GM12878 (cell line): Measurements from ENCODE around the gene MIOS. TPM values are rescaled to one million over a fixed set of nuclear protein-coding genes. Genes with fewer than 3 reads are reported as not detected.

ENCODE experiments used
- ATAC-seq: fragments of 200-7000 bp; cut with Tn5 transposase; 3 replicates; pipeline ENCODE4 v1.9.1; 2020; ENCODE audit warnings: mild to moderate bottlenecking, moderate library complexity
- BruUV-seq: library from RNA; stranded (reverse); fragments of 400-500 nt; replicated peaks from 2 replicates; lab custom pipeline; 2021; lab: Mats Ljungman, UMichigan
- CTCF ChIA-PET: fragments of 300-600 bp; sonication (Branson Sonifier 250); formaldehyde crosslinking; extraction: SDS; loops from one replicate; lab custom pipeline; 2021; ENCODE audit warnings: inconsistent platforms; lab: Yijun Ruan, JAX
- POLR2A ChIA-PET: fragments of 350-600 bp; formaldehyde crosslinking; extraction: SDS; loops from one replicate; lab custom pipeline; 2021; ENCODE audit warnings: inconsistent platforms; lab: Charles Lee
- RAD21 ChIA-PET: fragments of 300-600 bp; sonication (Branson Sonifier 250); formaldehyde crosslinking; loops from one replicate; lab custom pipeline; 2023; ENCODE audit warnings: antibody characterized with exemption; ENCODE audit not compliant: unreplicated experiment; lab: Charles Lee
- SMC1A ChIA-PET: fragments of 300-600 bp; sonication (Branson Sonifier 250); formaldehyde crosslinking; loops from one replicate; lab custom pipeline; 2023; ENCODE audit not compliant: unreplicated experiment, uncharacterized antibody; lab: Charles Lee
- DNase-seq: peaks from one replicate; pipeline ENCODE4 v3.0.0-alpha.2; 2011; ENCODE audit warnings: low read depth, low spot score
- FAIRE-seq: peaks from 3 replicates; lab custom pipeline; 2011; peaks lifted over from hg19 to GRCh38; lab: Jason Lieb, UNC
- H2AFZ ChIP-seq: 2 replicates; pipeline ENCODE4 v1.6.0; 2011; ENCODE audit warnings: low read depth, low read length, control low read depth; ENCODE audit not compliant: control insufficient read depth
- H3K27ac ChIP-seq: 2 replicates; pipeline ENCODE4 v1.5.1; 2011; ENCODE audit warnings: control low read depth; ENCODE audit not compliant: control insufficient read depth, insufficient read depth
- H3K27me3 ChIP-seq, 2 experiments: replicated peaks in 1 of 2; 2 replicates each; pipeline versions ENCODE4 v1.6.0 to v1.6.1; 2011; ENCODE audit warnings: low read length in 1 of 2; ENCODE audit not compliant: control insufficient read depth in 2 of 2, insufficient read depth in 2 of 2
- H3K36me3 ChIP-seq, 2 experiments: 2 replicates each; pipeline ENCODE4 v1.5.1; 2011; ENCODE audit warnings: low read length in 1 of 2; ENCODE audit not compliant: control insufficient read depth in 2 of 2, insufficient read depth in 2 of 2
- H3K4me1 ChIP-seq: 2 replicates; pipeline ENCODE4 v1.6.1; 2011; ENCODE audit warnings: mild to moderate bottlenecking, low read length, moderate library complexity, mixed read lengths; ENCODE audit not compliant: control insufficient read depth, insufficient read depth
- H3K4me2 ChIP-seq: 2 replicates; pipeline ENCODE4 v1.6.0; 2011; ENCODE audit warnings: control low read depth; ENCODE audit not compliant: control insufficient read depth, insufficient read depth
- H3K4me3 ChIP-seq: fragments of 200-600 bp; sonication (generic); 2 replicates; pipeline ENCODE4 v1.5.1; 2016
- H3K79me2 ChIP-seq: 2 replicates; pipeline ENCODE4 v1.6.0; 2011; ENCODE audit warnings: low read length; ENCODE audit not compliant: control insufficient read depth, insufficient read depth
- H3K9ac ChIP-seq: 2 replicates; pipeline ENCODE4 v1.8.0; 2011; ENCODE audit warnings: low read length, control low read depth, mixed read lengths; ENCODE audit not compliant: control insufficient read depth, insufficient read depth
- H3K9me3 ChIP-seq: replicated peaks from 3 replicates; pipeline ENCODE4 v1.5.1; 2011; ENCODE audit warnings: mild to moderate bottlenecking, low read length; ENCODE audit not compliant: control insufficient read depth, insufficient read depth
- H4K20me1 ChIP-seq: 2 replicates; pipeline ENCODE4 v1.6.0; 2011; ENCODE audit not compliant: control insufficient read depth, insufficient read depth
- ASH2L ChIP-seq: fragments of 300-600, 200-600 bp; sonication (generic); IDR thresholded peaks from 2 replicates; pipeline ENCODE4 v1.6.1; 2017; ENCODE audit warnings: low read depth, mild to moderate bottlenecking, borderline replicate concordance
- FOS ChIP-seq: IDR thresholded peaks from 3 replicates; pipeline ENCODE4 v1.6.1; 2011; ENCODE audit warnings: borderline replicate concordance; ENCODE audit not compliant: insufficient read length; ENCODE audit errors: extremely low read depth
- IKZF2 ChIP-seq, 2 experiments: fragments of 450-650 bp; IDR thresholded peaks; 2 replicates each; pipeline ENCODE4 v1.6.1; 2017; ENCODE audit warnings: mild to moderate bottlenecking in 2 of 2, moderate library complexity in 2 of 2
- MXI1 ChIP-seq: fragments of 150-350 bp; IDR thresholded peaks from 2 replicates; pipeline ENCODE4 v1.6.1; 2011; ENCODE audit warnings: low read depth, mild to moderate bottlenecking, inconsistent platforms, low read length, improper control_type of control experiment
- MYC ChIP-seq: IDR thresholded peaks from 2 replicates; pipeline ENCODE4 v1.6.1; 2011; ENCODE audit warnings: mild to moderate bottlenecking, low read length, moderate library complexity, inconsistent platforms; ENCODE audit not compliant: insufficient read depth, insufficient replicate concordance, insufficient read length, severe bottlenecking
- NBN ChIP-seq: fragments of 450-650 bp; IDR thresholded peaks from 2 replicates; pipeline ENCODE4 v1.6.1; 2016
- POLR2A ChIP-seq: IDR thresholded peaks from 2 replicates; pipeline ENCODE4 v1.6.1; 2011; ENCODE audit warnings: low read depth, mild to moderate bottlenecking, low read length
- SMAD1 ChIP-seq: fragments of 450-650 bp; IDR thresholded peaks from 2 replicates; pipeline ENCODE4 v1.6.1; 2018; ENCODE audit warnings: mild to moderate bottlenecking, low read depth; ENCODE audit not compliant: partially characterized antibody
- SUZ12 ChIP-seq: fragments of 200-600 bp; sonication (generic); IDR thresholded peaks from one replicate; pipeline ENCODE4 v1.6.1; 2018; ENCODE audit warnings: antibody characterized with exemption, mild to moderate bottlenecking; ENCODE audit not compliant: unreplicated experiment
- ZBED1 ChIP-seq: IDR thresholded peaks from 2 replicates; pipeline ENCODE4 v1.6.1; 2016; ENCODE audit warnings: borderline replicate concordance
- ZNF274 ChIP-seq: IDR thresholded peaks from one replicate; pipeline ENCODE4 v1.8.0; 2011; ENCODE audit not compliant: insufficient read length, insufficient read depth
- WGBS: methylation state at CpG from one replicate; pipeline ENCODE4 v1.1.6; 2016; ENCODE audit warnings: low lambda C conversion rate; ENCODE audit not compliant: insufficient replicate concordance, insufficient coverage; ENCODE audit errors: missing lambda C conversion rate; 5-methylcytosine and 5-hydroxymethylcytosine counted together
- in situ Hi-C: fragments of 300-500 bp; cut with MboI; formaldehyde crosslinking; loops from 9 replicates; pipeline ENCODE4 v1.14.3; 2018; ENCODE audit warnings: mixed read lengths
- intact Hi-C: fragments of 100-400 bp; cut with micrococcal nuclease; formaldehyde crosslinking; loops from one replicate; pipeline ENCODE4 v1.14.2; 2022; ENCODE audit not compliant: unreplicated experiment
- polyA plus RNA-seq, 11 experiments: library from polyadenylated mRNA; depleted of rRNA in 4 of 11; unstranded in 6 of 11; stranded (reverse) in 5 of 11; fragments of >200 nt; fragmentation: Nextera tagmentation in 4 of 11; fragmentation: Illumina TruSeq in 1 of 11; extraction: Ambion mirVana in 4 of 11; extraction: Trizol in 1 of 11; gene quantifications; 1 replicate in 1 of 11; 2 replicates in 10 of 11; pipeline versions ENCODE4 v1.2.1 to v1.2.3, GENCODE V29; 2011 to 2016; ENCODE audit warnings: inconsistent platforms in 2 of 11, missing spikeins in 2 of 11, low read depth in 1 of 11
- total RNA-seq, 4 experiments: library from RNA; depleted of rRNA in 3 of 4; stranded (reverse); fragments of >200 nt in 3 of 4; fragmentation: Illumina TruSeq in 1 of 4; extraction: Trizol in 1 of 4; gene quantifications; 2 replicates each; pipeline versions ENCODE4 v1.2.1 to v1.2.3, GENCODE V29; 2013 to 2021
- TF ChIP-seq, protein P1 (sequence below): fragments of 450-650 bp; conservative IDR thresholded peaks from 2 replicates; pipeline ENCODE4 v1.6.1; 2017; ENCODE audit warnings: mild to moderate bottlenecking, moderate library complexity
- TF ChIP-seq, protein P2 (sequence below): fragments of 450-650 bp; IDR thresholded peaks from 2 replicates; pipeline ENCODE4 v1.6.1; 2017; ENCODE audit warnings: low read depth, mild to moderate bottlenecking, moderate library complexity

The MIOS gene
- total and polyA plus RNA-seq, 10 of the 15 experiments (the other 5 are each of a cell fraction or from before 2014, with no cell fraction given) = 13.1 to 94.9 (median 54.2) TPM

DNA sequence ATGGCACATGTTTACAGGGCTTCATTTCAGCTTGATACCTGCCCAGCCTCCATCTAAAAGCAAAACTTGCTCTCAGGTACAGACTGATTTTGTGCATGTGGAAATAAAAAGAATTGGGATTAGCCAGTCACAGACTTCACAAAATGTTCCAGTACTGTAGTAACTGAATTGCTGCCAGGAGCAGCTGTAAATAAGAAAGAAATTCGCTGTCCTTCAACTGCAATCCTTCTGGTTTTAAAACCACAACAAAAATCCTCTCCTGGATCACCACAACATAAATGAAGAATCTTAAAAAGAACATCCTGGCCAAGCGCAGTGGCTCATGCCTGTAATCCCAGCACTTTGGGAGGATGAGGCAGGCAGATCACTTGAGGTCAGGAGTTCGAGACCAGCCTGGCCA is 3.9 kb upstream of the MIOS start:
- CTCF ChIA-PET = no interaction called here
- no peak for ATAC-seq
- Histone ChIP-seq H2AFZ (no peak overlapping the region), H3K36me3 (no peaks in the 10 kb centered on the region), H3K9ac (no peak overlapping the region), H3K79me2 (peaks cover 10% of the 10 kb centered on the region), H4K20me1 (no peaks in the 10 kb centered on the region), H3K4me2 (no peak overlapping the region), H3K4me1 (0 out of 2 replicates have a peak, but pooled peaks cover 3% of the 10 kb centered on the region), H3K4me3 (no peak overlapping the region), H3K27ac (no peak overlapping the region), H3K9me3 (no peaks in the 10 kb centered on the region; the same call in 2 of the 3 replicates), H3K27me3 (no peaks in the 10 kb centered on the region)
- no peak for FAIRE-seq
- no peak for DNase-seq
- RAD21 ChIA-PET = no interaction called here
- in situ Hi-C loops = no loop called here
- SMC1A ChIA-PET = interaction anchor here (1.3 to 1.5 kb wide), 2 partner anchors 10 to 13 kb away, joined by 3 read pairs; no protein-coding TSS in a partner anchor
- 71% methylated on average over 3 of the region's 3 CpGs for WGBS
- POLR2A ChIA-PET = no interaction called here
- no TSS peak for BruUV-seq
- TF ChIP-seq, protein P1, sequence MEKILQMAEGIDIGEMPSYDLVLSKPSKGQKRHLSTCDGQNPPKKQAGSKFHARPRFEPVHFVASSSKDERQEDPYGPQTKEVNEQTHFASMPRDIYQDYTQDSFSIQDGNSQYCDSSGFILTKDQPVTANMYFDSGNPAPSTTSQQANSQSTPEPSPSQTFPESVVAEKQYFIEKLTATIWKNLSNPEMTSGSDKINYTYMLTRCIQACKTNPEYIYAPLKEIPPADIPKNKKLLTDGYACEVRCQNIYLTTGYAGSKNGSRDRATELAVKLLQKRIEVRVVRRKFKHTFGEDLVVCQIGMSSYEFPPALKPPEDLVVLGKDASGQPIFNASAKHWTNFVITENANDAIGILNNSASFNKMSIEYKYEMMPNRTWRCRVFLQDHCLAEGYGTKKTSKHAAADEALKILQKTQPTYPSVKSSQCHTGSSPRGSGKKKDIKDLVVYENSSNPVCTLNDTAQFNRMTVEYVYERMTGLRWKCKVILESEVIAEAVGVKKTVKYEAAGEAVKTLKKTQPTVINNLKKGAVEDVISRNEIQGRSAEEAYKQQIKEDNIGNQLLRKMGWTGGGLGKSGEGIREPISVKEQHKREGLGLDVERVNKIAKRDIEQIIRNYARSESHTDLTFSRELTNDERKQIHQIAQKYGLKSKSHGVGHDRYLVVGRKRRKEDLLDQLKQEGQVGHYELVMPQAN = no peak
- TF ChIP-seq, all 136 proteins: peak for 0
- intact Hi-C loops = no loop called here

DNA sequence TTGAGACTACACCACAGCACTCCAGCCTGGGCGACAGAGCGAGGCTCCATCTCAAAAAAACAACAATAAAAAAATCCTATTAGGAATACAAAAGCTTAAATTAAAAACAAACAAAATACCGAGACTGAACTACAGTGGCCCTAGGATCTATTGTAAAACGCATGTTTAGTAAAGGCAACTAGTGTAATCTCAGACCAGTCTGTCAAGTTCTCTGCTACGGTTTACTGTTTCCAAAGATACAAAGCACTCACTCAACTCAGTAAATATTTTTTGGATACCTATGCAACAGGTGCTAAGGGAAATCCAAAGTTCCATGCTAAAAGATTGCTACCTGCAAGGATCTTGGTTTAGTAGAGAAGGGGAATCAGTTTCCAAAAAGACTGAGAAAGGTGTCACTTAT is 3.4 kb upstream of the MIOS start:
- H2AFZ ChIP-seq = no peak overlapping the region
- in situ Hi-C loops (no loop called here), intact Hi-C loops (no loop called here)
- no peak overlapping the region for H3K4me3 ChIP-seq
- CTCF ChIA-PET = interaction anchor here (1.0 kb wide), 1 partner anchor 32 kb away, joined by 5 read pairs; no protein-coding TSS in a partner anchor
- H3K36me3 ChIP-seq = no peaks in the 10 kb centered on the region
- FAIRE-seq = no peak
- no peaks in the 10 kb centered on the region for H4K20me1 ChIP-seq
- TF ChIP-seq MYC = no peak
- no peak for TF ChIP-seq FOS
- TF ChIP-seq MXI1 = no peak
- TF ChIP-seq SMAD1 = no peak
- TF ChIP-seq IKZF2 (IDR thresholded peaks at IDR 0.05) = no peak
- TF ChIP-seq ASH2L = no peak
- no peak for TF ChIP-seq SUZ12
- TF ChIP-seq, protein P2, sequence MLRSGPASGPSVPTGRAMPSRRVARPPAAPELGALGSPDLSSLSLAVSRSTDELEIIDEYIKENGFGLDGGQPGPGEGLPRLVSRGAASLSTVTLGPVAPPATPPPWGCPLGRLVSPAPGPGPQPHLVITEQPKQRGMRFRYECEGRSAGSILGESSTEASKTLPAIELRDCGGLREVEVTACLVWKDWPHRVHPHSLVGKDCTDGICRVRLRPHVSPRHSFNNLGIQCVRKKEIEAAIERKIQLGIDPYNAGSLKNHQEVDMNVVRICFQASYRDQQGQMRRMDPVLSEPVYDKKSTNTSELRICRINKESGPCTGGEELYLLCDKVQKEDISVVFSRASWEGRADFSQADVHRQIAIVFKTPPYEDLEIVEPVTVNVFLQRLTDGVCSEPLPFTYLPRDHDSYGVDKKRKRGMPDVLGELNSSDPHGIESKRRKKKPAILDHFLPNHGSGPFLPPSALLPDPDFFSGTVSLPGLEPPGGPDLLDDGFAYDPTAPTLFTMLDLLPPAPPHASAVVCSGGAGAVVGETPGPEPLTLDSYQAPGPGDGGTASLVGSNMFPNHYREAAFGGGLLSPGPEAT = no peak
- no peak for TF ChIP-seq ZBED1
- no peak for TF ChIP-seq NBN
- no peak for TF ChIP-seq POLR2A
- TF ChIP-seq ZNF274 = no peak
- no peaks in the 10 kb centered on the region; the same call in 2 of the 3 replicates for H3K9me3 ChIP-seq
- peaks cover 15% of the 10 kb centered on the region for H3K79me2 ChIP-seq
- H3K27me3 ChIP-seq = no peaks in the 10 kb centered on the region
- no TSS peak for BruUV-seq
- DNase-seq = no peak
- WGBS = 95% methylated on average over 5 of the region's 5 CpGs
- H3K9ac ChIP-seq = no peak overlapping the region
- POLR2A ChIA-PET = interaction anchor here (0.9 kb wide), 1 partner anchor 13 kb away, joined by 3 read pairs; no protein-coding TSS in a partner anchor
- ATAC-seq = no peak
- SMC1A ChIA-PET = interaction anchor here (1.3 to 1.5 kb wide), 2 partner anchors 9 to 13 kb away, joined by 3 read pairs; no protein-coding TSS in a partner anchor
- 0 out of 2 replicates have a peak, but pooled peaks cover 3% of the 10 kb centered on the region for H3K4me1 ChIP-seq
- H3K27ac ChIP-seq = no peak overlapping the region
- H3K4me2 ChIP-seq = no peak overlapping the region
- RAD21 ChIA-PET = interaction anchor here (1.9 kb wide), 1 partner anchor 22 kb away, joined by 5 read pairs; no protein-coding TSS in a partner anchor
